OCI-LY7 (cell line): ENCODE measurements around the gene SYNJ1.

Experiments
- CTCF ChIP-seq: fragments of 200-600 bp; sonication (generic); conservative IDR thresholded peaks from 2 replicates; pipeline ENCODE4 v1.5.1; 2014; ENCODE audit warnings: mild to moderate bottlenecking, antibody characterized with exemption, low read length, moderate library complexity, mixed read lengths
- EZH2phosphoT487 ChIP-seq: fragments of 200-600 bp; sonication (generic); IDR thresholded peaks from 2 replicates; pipeline ENCODE4 v1.6.1; 2018; ENCODE audit warnings: low read depth, borderline replicate concordance, mild to moderate bottlenecking, mixed run types, antibody characterized with exemption, low read length, moderate library complexity, mixed read lengths

GRCh38 chr21:32728456-32728839, 635 bp upstream of the SYNJ1 start:
- TF ChIP-seq CTCF (no peak), EZH2phosphoT487 (no peak)
